Myometrial cell (primary cell): ENCODE data around the gene RBM5. TPM values are rescaled to one million over a fixed set of nuclear protein-coding genes. Genes with fewer than 3 reads are reported as not detected.

Source experiments
- total RNA-seq: library from RNA; depleted of rRNA; stranded (reverse); fragments of >200 nt; gene quantifications from 2 replicates; pipeline ENCODE4 v1.2.3, GENCODE V29; 2015

Gene RBM5
- total RNA-seq: 61.3 and 61.4 TPM in 2 replicates

DNA sequence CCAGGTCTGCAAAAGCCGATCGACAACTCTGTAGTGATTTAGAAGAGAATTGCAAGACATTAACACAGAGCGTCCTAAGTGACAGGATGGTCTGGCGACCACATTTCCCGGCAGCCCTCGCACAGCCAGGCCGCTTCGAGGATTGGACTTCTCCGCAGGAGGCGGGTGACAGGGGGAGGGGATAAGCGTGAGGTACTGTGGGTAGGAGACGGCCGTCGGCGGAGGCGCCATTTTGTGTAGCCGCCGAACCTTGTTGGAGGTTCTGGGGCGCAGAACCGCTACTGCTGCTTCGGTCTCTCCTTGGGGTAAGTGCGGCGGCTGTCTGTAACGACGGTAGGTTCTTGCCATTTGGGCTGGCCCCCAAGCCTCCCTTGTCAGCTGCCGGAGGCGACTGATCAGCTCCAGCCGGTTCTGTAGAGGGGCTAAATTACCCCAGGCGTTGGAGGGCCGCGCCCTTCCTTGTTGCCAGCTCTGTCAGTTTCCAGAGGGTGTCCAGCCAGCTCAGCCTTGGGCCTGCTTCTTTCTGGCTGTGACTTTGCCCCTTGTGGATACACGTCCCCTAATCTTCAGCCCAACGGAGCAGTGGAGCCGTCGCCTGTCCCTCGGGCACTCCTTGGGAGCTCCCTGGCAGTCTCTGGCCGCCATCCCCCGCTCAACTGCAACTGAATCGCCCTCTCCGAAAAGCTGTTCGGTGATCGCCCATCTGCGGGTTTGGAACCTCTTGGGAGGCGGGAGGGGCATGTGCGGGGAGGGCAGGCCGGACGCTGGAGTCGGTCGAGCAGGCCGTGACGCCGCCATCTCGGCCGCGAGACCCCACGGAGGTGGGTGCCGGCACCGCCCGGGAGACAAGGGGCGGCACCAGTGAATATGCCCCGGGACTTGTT, at the start of gene RBM5:
TSS of gene RBM5 (plus strand) at position 195 of the 884 bp plus-strand sequence. CDS start 1,516 bp downstream, outside the sequence.

DNA sequence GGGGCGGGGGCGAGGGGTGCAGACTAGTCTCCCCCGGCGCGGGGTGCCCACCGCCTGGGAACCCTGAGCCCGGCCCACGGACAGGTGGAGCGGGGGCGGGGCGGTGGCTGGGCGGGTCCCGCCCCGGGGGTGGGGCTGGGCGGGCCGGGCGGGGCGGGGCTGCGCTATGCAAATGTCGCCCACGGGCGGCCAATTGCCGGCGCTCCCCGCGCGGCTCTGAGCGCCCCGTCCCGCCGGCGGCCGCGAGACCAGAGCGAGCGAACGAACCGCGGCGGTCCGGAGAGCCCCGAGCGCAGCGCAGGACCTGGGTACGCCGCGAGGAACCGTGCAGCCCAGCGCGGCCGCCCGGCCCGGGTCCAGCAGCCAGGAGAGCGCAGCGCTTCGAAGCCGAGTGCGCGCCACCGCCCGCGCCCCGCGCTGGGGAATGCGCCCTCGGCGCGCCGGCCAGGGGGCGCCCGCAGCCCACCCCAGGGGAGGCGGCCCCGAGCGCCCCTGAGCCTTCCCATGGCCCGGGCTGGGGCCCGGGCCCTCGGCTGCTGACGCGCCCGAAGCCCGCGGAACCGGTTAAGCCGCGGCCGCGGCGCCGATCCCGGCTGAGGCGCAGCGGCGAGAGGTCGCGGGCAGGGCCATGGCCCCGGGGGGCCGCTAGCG, 66.2 kb downstream of the RBM5 start, which contains the start of gene SEMA3F:
TSS of gene SEMA3F (plus strand) at position 485 of the 651 bp plus-strand sequence. CDS start 4,299 bp downstream, outside the sequence.

Other genes starting within 250 kb of the RBM5 start
- gene TRAIP, start 232.4 kb upstream of the RBM5 start, total RNA-seq: 8.9 and 10.7 TPM in 2 replicates
- gene CAMKV, start 219.0 kb upstream of the RBM5 start, total RNA-seq: not detected in 2 replicates
- under 0.01 and 0.53 TPM in 2 replicates for gene MST1R, start 185.0 kb upstream of the RBM5 start, total RNA-seq
- 22.0 and 26.5 TPM in 2 replicates for gene MON1A, start 159.1 kb upstream of the RBM5 start, total RNA-seq
- 28.0 and 28.9 TPM in 2 replicates for gene RBM6, start 148.8 kb upstream of the RBM5 start, total RNA-seq
- 5.2 and 7.8 TPM in 2 replicates for gene SEMA3F, start 66.4 kb downstream of the RBM5 start, total RNA-seq
- gene GNAT1, start 102.7 kb downstream of the RBM5 start, total RNA-seq: not detected in 2 replicates
- not detected in 2 replicates for gene SLC38A3, start 116.4 kb downstream of the RBM5 start, total RNA-seq
- gene GNAI2, start 147.3 kb downstream of the RBM5 start, total RNA-seq: 356 and 418 TPM in 2 replicates
- 19.0 and 23.0 TPM in 2 replicates for gene SEMA3B, start 180.2 kb downstream of the RBM5 start, total RNA-seq
- gene LSMEM2, start 190.2 kb downstream of the RBM5 start, total RNA-seq: not detected in 2 replicates
- 80.1 and 95.3 TPM in 2 replicates for gene IFRD2, start 203.5 kb downstream of the RBM5 start, total RNA-seq
- 3.7 and 10.7 TPM in 2 replicates for gene HYAL3, start 210.5 kb downstream of the RBM5 start, total RNA-seq
- 16.8 and 18.2 TPM in 2 replicates for gene NAA80, start 210.5 kb downstream of the RBM5 start, total RNA-seq
- 1.7 and 2.8 TPM in 2 replicates for gene HYAL1, start 214.7 kb downstream of the RBM5 start, total RNA-seq
- 74.7 and 83.3 TPM in 2 replicates for gene HYAL2, start 233.8 kb downstream of the RBM5 start, total RNA-seq
- gene TUSC2, start 239.3 kb downstream of the RBM5 start, total RNA-seq: 15.0 and 29.4 TPM in 2 replicates